Measurements from ENCODE around the gene ACP5. TPM values are rescaled to one million over a fixed set of nuclear protein-coding genes. Genes with fewer than 3 reads are reported as not detected.
"Not testable (repeated sequence)": the region's sequence is repeated elsewhere in the genome, so short reads cannot be mapped to it uniquely, and the experiment has no call there.

Gene ACP5
- total RNA-seq, 1 experiment from 2014 or later: 0.76 TPM

DNA sequence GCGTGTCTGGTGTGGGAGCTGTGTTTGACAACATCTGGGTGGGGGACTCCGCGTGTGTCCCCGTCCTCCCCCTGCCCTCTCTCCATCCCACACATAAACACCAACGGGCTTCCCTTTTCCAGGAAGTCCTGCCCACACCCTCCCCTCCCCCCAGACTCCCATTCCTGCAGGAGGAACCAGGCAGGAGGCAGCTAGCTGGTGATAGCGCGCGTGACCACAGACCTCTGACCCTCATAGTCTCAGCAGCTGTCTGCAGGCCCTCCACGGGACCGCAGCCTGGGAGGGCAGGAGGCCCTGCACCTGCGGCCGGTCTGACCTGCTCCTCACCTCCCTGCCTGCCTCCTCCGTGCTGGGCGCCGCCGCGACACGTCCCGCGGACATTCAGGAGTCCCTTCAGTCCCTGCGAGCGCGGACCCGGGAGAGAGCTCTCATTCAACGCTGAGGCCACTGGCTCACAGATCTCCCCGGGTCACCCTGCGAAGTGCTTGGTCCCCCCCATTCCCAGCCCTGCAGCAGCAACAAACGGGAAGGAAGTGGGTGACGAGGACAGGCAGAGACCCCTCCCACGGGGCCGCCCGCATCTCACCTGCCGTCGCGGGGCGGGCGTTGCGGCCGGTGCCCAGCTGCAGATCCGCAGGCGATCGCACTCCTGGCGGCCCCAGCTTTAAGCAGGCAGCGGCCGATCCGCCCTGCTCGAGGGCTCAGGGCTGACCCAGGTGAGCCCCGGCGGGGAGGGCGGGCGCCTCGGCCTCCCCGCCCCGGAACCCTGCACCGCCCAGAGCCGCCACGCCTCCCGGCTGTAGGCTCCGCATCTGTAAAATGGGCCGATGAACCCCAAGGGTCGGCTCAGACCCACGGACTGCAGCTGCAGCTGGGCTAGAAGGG lies 1.1 kb upstream of the ACP5 start:
- DNase-seq (ENCODE audit: low read depth): no peak

DNA sequence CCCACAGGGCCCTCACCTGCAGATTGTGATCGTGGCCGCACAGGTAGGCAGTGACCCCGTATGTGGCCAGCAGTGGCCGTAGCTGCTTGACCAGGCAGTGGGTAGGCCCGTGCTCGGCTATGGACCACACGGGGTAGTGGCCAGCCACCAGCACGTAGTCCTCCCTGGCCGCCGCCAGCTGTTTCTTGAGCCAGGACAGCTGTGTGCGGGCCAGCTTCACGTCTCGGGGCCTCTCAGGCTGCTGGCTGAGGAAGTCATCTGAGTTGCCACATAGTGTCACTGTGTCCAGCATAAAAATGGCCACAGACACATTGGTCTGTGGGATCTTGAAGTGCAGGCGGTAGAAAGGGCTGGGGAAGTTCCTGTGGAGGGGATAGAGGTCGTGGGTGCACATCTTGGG lies 1.2 kb downstream of the ACP5 start:
- DNase-seq (ENCODE audit: low read depth): no peak

DNA sequence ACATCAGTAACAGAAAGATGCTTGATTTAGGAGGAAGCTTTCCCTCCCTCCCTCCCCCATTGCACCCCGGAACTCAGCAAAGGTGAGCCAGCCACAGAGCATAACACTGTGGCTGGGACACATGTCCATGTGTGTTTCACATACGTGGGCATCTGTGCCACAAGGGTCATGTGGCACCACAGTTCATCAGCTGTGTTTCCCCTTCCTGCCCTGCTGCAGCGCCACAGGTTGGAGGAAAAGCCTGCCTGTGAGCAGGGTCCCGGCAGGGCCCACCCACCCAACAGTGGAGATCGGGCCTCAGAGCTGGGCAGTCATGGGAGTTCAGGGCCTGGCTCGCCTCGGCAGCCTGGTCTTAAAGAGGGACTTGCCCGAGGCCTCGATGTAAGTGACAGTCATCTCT lies 2.8 kb downstream of the ACP5 start:
- no peak for DNase-seq (ENCODE audit: low read depth)

DNA sequence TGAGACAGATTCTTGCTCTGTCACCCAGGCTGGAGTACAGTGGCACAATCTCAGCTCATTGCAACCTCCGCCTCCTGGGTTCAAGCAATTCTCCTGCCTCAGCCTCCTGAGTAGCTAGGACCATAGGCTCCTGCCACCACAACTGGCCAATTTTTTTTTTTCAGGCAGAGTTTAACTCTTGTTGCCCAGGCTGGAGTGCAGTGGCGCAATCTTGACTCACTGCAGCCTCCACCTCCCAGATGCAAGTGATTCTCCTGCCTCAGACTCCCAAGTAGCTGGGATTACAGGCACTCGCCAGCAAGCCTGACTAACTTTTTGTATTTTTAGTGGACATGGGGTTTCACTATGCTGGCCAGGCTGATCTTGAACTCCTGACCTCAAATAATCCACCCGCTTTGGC lies 3.7 kb downstream of the ACP5 start:
- not testable (repeated sequence) for DNase-seq (ENCODE audit: low read depth)

DNA sequence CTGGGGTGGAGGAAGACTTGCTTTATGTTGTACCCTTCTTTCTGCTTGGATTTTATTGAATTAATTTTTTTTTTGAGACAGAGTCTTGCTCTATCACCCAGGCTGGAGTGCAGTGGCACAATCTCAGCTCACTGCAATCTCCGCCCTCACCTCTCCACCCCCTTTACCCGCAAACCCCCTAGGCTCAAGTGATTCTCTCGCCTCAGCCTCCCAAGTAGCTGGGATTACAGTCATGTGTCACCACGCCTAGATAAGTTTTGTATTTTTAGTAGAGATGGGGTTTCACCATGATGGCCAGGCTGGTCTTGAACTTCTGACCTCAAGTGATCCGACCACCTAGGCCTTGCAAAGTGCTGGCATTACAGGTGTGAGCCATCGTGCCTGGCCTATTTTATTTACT lies 4.1 kb downstream of the ACP5 start:
- DNase-seq (ENCODE audit: low read depth): not testable (repeated sequence)

DNA sequence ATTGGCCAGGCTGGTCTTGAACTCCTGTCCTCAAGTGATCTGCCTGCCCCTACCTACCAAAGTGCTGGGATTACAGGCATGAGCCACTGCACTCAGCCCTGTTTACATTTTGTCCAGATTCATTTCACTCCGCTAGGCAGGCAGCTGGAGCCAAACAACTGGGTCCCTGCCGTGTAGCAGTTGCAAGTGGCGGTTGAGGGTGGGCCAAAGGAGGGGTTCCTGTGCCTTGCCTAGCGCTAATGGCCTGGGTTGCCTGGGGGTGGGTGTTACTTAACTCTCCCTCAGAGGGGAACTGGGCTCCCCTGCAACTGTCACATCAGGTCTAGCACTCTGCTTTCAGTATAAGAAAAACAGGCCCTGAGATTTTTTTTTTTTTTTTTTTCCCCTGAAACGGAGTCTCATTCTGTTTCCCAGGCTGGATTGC lies 7.4 kb downstream of the ACP5 start:
- peak; percentile 65 for DNase-seq (ENCODE audit: low read depth)

GRCh38 chr19:11566164-11566563 lies 11.3 kb downstream of the ACP5 start:
- DNase-seq (ENCODE audit: low read depth): no peak

DNA sequence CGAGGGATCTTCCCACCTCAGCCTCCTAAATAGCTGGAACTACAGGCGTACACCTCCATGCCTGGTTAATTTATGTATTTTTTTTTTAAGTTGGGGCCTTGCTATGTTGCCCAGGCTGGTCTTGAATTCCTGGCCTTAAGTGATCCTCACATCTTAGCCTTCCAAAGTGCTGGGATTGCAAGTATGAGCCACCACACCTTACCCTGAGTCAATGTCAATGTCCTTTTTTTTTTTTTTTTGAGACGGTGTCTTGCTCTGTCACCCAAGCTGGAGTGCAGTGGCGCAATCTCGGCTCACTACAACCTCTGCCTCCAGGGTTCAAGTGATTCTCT lies 11.8 kb downstream of the ACP5 start:
- DNase-seq (ENCODE audit: low read depth): not testable (repeated sequence)

- not testable (repeated sequence) for DNase-seq (ENCODE audit: low read depth)
Observed at GRCh38 chr19:11564082-11564807, 13.2 kb downstream of the ACP5 start.

DNA sequence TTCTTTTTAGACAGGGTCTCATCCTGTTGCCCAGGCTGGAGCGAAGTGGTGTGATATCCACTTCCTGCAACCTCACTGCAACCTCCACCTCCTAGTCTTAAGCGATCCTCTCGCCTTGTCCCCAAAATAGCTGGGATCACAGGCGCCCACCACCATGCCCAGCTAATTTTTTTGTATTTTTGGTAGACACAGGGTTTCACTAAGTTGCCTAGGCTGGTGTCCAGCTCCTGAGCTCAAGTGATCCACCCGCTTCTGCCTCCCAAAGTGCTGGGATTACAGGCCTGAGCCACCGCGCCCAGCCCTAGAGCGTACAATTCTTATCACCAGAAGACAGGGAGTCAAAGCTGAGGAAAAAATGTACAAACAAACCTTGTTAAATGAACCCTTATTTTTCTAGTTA lies 13.9 kb downstream of the ACP5 start:
- DNase-seq (ENCODE audit: low read depth): no peak

GRCh38 chr19:11560404-11561051 lies 16.9 kb downstream of the ACP5 start:
- peak; percentile 76 for DNase-seq (ENCODE audit: low read depth)

GRCh38 chr19:11558881-11559828 lies 18.3 kb downstream of the ACP5 start, which contains the start of gene ELOF1:
ELOF1 (minus strand) TSS chr19:11559230; CDS start chr19:11554347, 4,883 bp downstream.
- peak; percentile 97 for DNase-seq (ENCODE audit: low read depth)

DNA sequence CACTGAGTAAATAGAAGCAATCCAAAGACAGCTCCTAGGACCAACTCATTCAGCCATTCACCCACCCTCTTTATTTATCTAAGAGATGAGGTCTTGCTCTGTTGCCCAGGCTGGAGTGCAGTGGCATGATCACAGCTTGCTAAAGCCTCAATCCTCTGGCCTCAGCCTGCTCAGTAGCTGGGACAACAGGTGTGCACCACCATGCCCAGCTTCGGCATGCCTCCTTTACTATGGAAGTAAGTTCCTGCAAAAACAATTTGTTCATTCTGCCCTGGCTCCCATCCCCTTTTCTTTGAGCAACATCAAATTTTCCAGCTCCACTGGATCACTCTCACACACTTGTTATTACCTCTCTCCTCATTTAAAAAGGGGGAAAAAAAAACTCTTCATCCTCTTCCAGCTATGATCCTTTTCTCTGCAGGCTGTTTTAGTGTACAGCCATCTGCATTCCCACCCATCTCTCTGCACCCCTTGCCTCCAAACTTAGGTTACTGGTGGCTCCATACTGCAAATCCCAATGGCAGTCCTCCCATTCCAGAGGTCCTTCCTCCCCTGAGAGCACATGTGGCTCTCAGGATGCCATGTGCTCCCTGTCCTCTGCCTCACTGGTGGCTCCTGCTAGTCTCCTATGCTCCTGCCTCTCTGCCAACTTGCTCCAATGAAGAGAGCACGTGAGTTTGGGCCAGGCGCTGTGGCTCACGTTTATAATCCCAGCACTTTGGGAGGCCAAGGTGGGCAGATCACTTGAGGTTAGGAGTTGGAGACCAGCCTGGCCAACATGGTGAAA lies 20.6 kb downstream of the ACP5 start:
- no peak for DNase-seq (ENCODE audit: low read depth)

GRCh38 chr19:11555246-11555645 lies 22.2 kb downstream of the ACP5 start:
- DNase-seq (ENCODE audit: low read depth): no peak

DNA sequence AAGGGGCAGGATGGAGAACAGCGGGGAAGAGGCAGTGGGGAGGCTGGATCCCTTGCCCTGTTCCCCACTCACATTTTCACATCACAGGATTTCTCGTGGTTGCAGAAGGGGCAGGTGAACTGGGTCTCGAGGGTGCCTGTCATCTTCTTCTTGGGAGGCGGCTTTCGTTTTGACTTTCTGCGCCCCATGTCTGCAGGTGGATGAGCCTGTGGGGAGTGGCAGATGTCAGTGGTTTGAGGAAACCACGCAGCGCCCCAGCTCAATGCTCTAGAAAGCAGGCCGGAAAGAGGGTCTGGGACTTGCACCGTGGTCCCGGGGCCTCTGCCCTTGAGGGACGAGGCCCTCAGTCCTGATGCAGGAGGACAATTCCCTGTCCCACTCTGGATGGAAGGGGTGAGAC lies 23.3 kb downstream of the ACP5 start:
- no peak for DNase-seq (ENCODE audit: low read depth)

DNA sequence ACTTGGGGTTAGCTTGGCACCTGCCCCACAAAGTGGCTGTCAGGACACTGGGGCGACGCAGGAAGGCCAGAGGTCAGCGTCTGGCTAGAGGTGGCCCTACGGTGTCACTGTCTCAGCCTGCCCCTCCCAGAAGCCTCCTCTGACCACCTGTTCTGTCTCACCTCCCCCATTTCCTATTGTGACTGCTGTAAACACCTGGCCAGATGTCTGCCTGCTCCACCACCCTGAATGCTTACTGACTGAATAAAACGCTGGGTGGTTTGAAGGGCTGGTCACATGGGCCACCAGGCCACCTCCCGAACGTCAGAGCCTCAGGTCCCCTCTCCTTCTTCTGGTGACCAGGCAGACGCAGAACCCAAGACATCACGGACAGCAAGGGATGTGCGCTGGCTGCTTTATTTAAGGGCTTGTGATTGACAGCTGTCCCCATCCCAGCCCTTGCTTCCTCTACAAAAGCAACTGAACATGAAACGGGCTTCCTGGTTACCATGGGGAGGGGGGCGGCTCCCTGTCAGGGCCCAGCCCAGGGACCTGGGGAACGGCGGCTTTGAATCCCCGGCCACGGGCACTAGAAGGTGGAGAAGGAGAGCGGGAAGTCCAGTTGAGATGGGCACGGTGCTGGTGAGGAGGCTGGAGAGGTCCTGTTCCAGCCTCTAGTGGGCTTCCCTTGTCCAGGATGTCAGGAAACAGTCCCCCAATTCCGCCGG lies 24.6 kb downstream of the ACP5 start:
- DNase-seq (ENCODE audit: low read depth): no peak

DNA sequence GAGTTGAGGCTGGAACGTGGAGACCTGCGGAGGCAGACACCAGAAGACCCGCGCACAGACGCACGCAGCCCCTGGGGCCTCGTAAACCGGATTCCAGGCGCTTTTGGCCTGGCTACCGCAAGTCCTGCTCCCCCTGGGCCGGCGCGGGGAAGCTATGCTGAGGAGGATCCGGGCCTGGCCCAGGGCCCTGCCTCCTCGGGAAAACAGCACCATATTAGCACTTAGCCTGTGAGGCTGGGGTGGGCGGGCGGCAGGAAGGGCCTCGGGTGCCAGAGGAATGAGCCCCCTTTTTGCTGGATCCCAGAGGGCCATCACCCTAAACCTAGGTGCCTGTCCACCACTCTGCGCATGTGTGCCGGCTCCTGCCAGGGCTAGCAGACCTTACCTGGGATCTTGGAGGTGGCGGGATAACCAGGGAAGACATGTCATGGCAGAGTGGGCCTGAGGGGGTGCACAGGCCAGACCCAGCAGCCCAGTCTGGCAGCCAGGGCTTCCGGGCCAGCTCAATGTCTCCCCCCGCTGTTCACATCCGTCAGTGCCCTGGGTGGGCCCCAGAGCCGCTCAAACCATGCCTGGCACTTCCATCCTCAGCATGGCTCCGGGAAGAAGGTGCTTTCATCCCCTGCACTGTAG lies 25.7 kb downstream of the ACP5 start:
- no peak for DNase-seq (ENCODE audit: low read depth)

DNA sequence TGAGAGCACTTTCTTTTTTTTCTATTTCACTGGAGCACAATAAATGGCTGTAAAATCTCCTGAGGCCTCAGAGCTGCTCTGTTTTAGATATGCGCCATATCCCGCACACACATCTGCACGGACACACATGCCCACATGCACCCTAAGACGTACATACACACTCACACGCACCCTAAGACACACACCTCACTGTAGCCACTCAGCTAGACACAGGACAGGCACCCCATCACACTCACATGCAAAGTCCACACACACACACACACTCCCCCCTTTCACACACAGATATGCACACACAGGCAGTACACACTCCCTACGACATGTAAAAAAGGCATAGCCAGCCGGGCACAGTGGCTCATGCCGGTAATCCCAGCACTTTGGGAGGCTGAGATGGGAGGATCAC lies 27.2 kb downstream of the ACP5 start:
- no peak for DNase-seq (ENCODE audit: low read depth)

DNA sequence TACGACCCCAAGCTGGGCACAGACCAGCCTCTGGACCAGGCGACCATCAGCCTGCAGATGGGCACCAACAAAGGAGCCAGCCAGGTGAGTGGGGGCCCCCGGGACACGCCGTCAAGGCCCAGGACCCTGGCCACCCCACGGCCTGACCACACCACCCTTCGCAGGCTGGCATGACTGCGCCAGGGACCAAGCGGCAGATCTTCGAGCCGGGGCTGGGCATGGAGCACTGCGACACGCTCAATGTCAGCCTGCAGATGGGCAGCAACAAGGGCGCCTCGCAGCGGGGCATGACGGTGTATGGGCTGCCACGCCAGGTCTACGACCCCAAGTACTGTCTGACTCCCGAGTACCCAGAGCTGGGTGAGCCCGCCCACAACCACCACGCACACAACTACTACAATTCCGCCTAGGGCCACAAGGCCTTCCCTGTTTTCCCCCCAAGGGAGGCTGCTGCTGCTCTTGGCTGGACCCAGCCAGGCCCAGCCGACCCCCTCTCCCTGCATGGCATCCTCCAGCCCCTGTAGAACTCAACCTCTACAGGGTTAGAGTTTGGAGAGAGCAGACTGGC lies 28.0 kb downstream of the ACP5 start:
- DNase-seq (ENCODE audit: low read depth): no peak
